ENCODE data around the gene ALX4. TPM values are rescaled to one million over a fixed set of nuclear protein-coding genes. Genes with fewer than 3 reads are reported as not detected.

Gene ALX4
- total RNA-seq, 1 donor from 2014 or later = not detected

- no peaks in the 10 kb centered on the region for H3K36me3 ChIP-seq
These were observed 30.7 kb upstream of the ALX4 start for GRCh38 chr11:44340656-44341055.

GRCh38 chr11:44339530-44339883 lies 29.6 kb upstream of the ALX4 start:
- no peaks in the 10 kb centered on the region for H3K36me3 Mint-ChIP-seq

More at GRCh38 chr11:44340656-44341055, 30.7 kb upstream of the ALX4 start:
- H3K9ac ChIP-seq = no peak overlapping the region
- Mint-ChIP-seq H3K27me3 (ENCODE audit: insufficient read depth, low read depth) (peaks cover 47% of the 10 kb centered on the region), H3K27ac (no peak overlapping the region), H3K36me3 (no peaks in the 10 kb centered on the region), H3K4me3 (no peak overlapping the region), H3K4me1 (peaks cover 6% of the 10 kb centered on the region), H3K9me3 (no peaks in the 10 kb centered on the region)
- H3K4me1 ChIP-seq = peaks cover 12% of the 10 kb centered on the region
- no peak for DNase-seq (ENCODE audit: low spot score)
- no peak overlapping the region for H3K27ac ChIP-seq
- peaks cover 36% of the 10 kb centered on the region for H3K27me3 ChIP-seq
- no peaks in the 10 kb centered on the region for H3K9me3 ChIP-seq (ENCODE audit: low read depth)
- no peak overlapping the region for H3K4me3 ChIP-seq
- no peaks in the 10 kb centered on the region for H3K79me2 ChIP-seq (ENCODE audit: low read depth)
- H4K20me1 ChIP-seq (ENCODE audit: low read depth) = no peaks in the 10 kb centered on the region
- no peak overlapping the region for H3K4me2 ChIP-seq
- TF ChIP-seq EZH2phosphoT487 (IDR thresholded peaks at IDR 0.05) (no peak), EZH2 (IDR thresholded peaks at IDR 0.05) (no peak), CTCF (IDR thresholded peaks at IDR 0.05) (no peak)
- H2AFZ ChIP-seq (replicated peaks) = no peak overlapping the region
- H3F3A ChIP-seq (ENCODE audit: low read depth) = peaks cover 6% of the 10 kb centered on the region

GRCh38 chr11:44338698-44339529 lies 29.0 kb upstream of the ALX4 start:
- no peaks in the 10 kb centered on the region for H3K36me3 ChIP-seq
- TF ChIP-seq EZH2 (IDR thresholded peaks at IDR 0.05) = no peak
- no peak for TF ChIP-seq CTCF (IDR thresholded peaks at IDR 0.05)
- no peak for TF ChIP-seq EZH2phosphoT487 (IDR thresholded peaks at IDR 0.05)
- Mint-ChIP-seq H3K27ac (no peak overlapping the region), H3K4me3 (no peak overlapping the region), H3K36me3 (no peaks in the 10 kb centered on the region), H3K27me3 (ENCODE audit: insufficient read depth, low read depth) (peaks cover 48% of the 10 kb centered on the region), H3K9me3 (no peaks in the 10 kb centered on the region), H3K4me1 (peaks cover 16% of the 10 kb centered on the region)
- H3K4me2 ChIP-seq = no peak overlapping the region
- peaks cover 28% of the 10 kb centered on the region for H3K4me1 ChIP-seq
- no peak for DNase-seq (ENCODE audit: low spot score)
- no peak overlapping the region for H3K27ac ChIP-seq
- H3K9me3 ChIP-seq (ENCODE audit: low read depth) = no peaks in the 10 kb centered on the region
- H3K79me2 ChIP-seq (ENCODE audit: low read depth) = no peaks in the 10 kb centered on the region
- no peak overlapping the region for H2AFZ ChIP-seq (replicated peaks)
- peaks cover 54% of the 10 kb centered on the region for H3K27me3 ChIP-seq
- peaks cover 14% of the 10 kb centered on the region for H3F3A ChIP-seq (ENCODE audit: low read depth)
- no peak overlapping the region for H3K4me3 ChIP-seq
- H4K20me1 ChIP-seq (ENCODE audit: low read depth) = peaks cover 5% of the 10 kb centered on the region
- no peak overlapping the region for H3K9ac ChIP-seq

More at GRCh38 chr11:44339530-44339883, 29.6 kb upstream of the ALX4 start:
- TF ChIP-seq EZH2 (IDR thresholded peaks at IDR 0.05) = no peak
- TF ChIP-seq EZH2phosphoT487 (IDR thresholded peaks at IDR 0.05) = no peak
- TF ChIP-seq CTCF (IDR thresholded peaks at IDR 0.05) = no peak
- Histone ChIP-seq H2AFZ (replicated peaks) (no peak overlapping the region), H3K9ac (no peak overlapping the region), H3F3A (ENCODE audit: low read depth) (peaks cover 11% of the 10 kb centered on the region), H3K79me2 (ENCODE audit: low read depth) (no peaks in the 10 kb centered on the region), H3K4me3 (no peak overlapping the region), H3K4me1 (peaks cover 23% of the 10 kb centered on the region), H3K27me3 (peaks cover 48% of the 10 kb centered on the region), H3K4me2 (no peak overlapping the region), H3K36me3 (no peaks in the 10 kb centered on the region), H3K27ac (no peak overlapping the region), H4K20me1 (ENCODE audit: low read depth) (peaks cover 5% of the 10 kb centered on the region), H3K9me3 (ENCODE audit: low read depth) (no peaks in the 10 kb centered on the region)
- H3K9me3 Mint-ChIP-seq = no peaks in the 10 kb centered on the region
- no peak overlapping the region for H3K27ac Mint-ChIP-seq
- no peak for DNase-seq (ENCODE audit: low spot score)
- no peak overlapping the region for H3K4me3 Mint-ChIP-seq
- H3K4me1 Mint-ChIP-seq = peaks cover 16% of the 10 kb centered on the region
- peaks cover 50% of the 10 kb centered on the region for H3K27me3 Mint-ChIP-seq (ENCODE audit: insufficient read depth, low read depth)

All from neural progenitor cell (in vitro differentiated cells).